GM18951 (cell line): ENCODE data around the gene NAT14.
"Not testable (repeated sequence)": the region's sequence is repeated elsewhere in the genome, so short reads cannot be mapped to it uniquely, and the experiment has no call there.

Source experiments
- POLR2A ChIP-seq: IDR thresholded peaks from 4 replicates; pipeline ENCODE4 v1.6.1; 2011; ENCODE audit warnings: mild to moderate bottlenecking; ENCODE audit not compliant: insufficient read length, insufficient read depth; ENCODE audit errors: extremely low read depth
- in situ Hi-C: fragments of 300-500 bp; cut with MboI; formaldehyde crosslinking; loops from one replicate; pipeline ENCODE4 v1.12.0; 2022; ENCODE audit warnings: low sequenced_read_pairs, mixed read lengths, inconsistent platforms; ENCODE audit not compliant: unreplicated experiment

The NAT14 gene

DNA sequence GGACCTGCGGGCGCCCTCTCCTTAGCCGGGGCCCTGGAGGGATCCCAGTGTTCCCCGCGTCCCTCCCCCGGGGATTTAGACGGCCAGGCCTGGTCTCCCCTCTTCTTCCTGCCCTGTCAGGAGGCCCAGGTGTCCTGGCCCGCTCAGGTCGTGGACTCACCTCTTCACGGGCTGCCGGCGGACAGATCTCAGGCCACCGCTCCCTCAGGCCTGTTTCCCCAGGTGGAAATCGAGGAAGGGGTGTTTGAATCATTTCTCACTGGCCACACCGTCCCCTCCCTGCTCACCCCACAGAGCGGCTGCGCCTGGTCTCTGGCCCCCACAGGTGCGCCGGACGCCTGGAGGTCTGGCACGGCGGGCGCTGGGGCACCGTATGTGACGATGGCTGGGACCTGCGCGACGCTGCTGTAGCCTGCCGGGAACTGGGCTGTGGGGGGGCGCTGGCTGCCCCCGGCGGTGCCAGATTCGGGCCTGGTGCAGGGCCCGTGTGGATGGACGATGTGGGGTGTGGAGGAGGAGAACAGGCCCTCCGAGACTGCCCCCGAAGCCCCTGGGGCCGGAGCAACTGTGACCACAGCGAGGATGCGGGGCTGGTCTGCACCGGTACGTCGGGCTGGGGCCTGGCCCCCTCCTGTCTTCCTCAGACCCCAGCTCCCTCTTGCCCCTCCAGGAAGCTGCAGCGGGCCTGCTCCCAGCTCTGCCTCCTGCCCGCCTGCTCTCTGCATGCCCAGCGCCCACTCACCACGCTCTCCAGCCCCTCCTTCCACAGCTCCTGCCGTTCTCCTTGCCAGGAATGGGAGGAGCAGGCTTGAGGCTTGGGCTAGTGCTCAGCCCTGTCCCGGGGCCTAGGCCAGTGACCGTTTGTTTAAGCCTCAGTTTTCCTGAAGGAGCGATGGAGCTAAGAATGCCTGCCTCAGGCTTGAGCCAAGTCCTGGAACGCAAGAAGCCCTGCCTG lies 5.8 kb downstream of the NAT14 start:
- in situ Hi-C loops: no loop called here
- no peak for TF ChIP-seq POLR2A

GRCh38 chr19:55491546-55492360 lies 6.8 kb downstream of the NAT14 start:
- TF ChIP-seq POLR2A: no peak
- in situ Hi-C loops: no loop called here

GRCh38 chr19:55492362-55492944 lies 7.5 kb downstream of the NAT14 start:
- no peak for TF ChIP-seq POLR2A
- in situ Hi-C loops: no loop called here

GRCh38 chr19:55493052-55493644 lies 8.2 kb downstream of the NAT14 start:
- no peak for TF ChIP-seq POLR2A
- in situ Hi-C loops: no loop called here

- TF ChIP-seq POLR2A: no peak
- in situ Hi-C loops: no loop called here
These were observed 8.7 kb downstream of the NAT14 start for GRCh38 chr19:55493645-55494171.

DNA sequence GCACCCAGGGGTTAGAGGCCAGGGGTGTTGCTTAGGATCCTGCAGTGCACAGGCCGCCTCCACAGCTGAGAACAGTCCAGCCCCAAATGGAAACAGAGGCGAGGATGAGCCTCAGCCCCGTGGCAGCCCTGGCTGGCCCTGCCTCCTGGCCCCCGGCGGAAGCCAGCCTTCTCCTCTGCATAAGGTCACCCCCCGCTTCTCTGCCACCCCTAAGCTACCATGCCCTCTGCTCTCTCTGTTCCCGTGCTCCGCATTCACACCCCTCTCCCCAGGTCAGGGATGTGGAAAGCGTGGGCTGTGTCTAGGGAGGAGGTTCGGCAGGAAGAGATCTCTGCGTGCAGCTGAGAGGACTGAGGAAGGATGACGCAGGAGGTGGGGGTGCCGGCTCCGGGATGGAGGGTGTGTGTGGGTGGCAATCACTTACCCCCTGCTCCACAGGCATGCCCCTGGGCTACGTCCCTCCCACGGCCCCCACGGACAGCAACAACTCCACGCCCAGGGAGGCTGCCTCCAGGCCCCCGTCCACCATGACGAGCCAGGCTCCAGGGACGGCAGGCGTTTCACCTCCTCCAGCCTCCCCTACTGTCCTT lies 9.3 kb downstream of the NAT14 start:
- no peak for TF ChIP-seq POLR2A
- in situ Hi-C loops: no loop called here

DNA sequence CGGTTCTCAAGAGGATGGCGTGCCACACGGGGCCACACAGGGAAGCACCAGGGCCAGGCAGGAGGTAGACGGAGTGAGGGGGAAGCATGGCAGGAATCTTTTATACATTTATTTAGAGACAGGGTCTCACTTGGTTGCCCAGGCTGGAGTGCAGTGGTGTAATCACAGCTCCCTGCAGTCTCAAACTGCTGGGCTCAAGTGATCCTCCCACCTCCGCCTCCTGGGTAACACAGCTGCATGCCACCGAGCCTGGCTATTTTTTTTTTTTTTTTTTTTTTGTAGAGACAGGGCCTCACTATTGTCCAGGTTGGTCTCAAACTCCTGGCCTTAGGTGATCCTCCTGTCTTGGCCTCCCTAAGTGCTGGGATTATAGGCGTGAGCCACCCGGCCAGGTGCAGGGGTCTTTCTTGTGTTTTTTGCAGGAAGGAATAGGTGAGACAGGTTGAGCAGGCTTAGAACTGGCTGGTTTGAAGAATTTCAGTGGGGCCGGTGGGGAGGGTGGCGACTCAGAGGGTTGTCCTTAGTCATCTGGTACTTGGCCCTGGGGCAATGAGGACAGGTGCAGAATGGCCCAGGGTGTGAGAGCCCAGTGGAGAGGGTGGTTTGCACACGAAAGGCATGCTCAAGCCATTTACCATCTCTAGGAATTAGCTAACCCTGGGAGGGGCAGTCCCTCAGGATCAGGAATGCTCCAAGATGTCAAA lies 10.8 kb downstream of the NAT14 start:
- no peak for TF ChIP-seq POLR2A
- in situ Hi-C loops: no loop called here

DNA sequence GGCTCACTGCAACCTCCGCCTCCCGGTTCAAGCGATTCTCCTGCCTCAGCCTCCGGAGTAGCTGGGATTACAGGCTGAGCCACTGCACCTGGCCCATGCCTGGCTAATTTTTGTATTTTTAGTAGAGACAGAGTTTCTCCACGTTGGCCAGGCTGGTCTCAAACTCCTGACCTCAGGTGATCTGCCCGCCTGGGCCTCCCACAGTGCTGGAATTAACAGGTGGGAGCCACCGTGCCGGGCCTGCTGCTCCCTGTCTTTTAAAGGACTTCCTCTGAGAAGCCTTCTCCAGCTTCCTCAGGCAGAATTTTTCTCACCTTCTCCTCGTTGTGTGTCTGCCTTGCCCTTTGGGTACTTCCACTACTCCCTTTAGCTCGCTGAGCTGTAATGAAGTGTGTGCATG lies 11.8 kb downstream of the NAT14 start:
- in situ Hi-C loops: not testable (repeated sequence)

DNA sequence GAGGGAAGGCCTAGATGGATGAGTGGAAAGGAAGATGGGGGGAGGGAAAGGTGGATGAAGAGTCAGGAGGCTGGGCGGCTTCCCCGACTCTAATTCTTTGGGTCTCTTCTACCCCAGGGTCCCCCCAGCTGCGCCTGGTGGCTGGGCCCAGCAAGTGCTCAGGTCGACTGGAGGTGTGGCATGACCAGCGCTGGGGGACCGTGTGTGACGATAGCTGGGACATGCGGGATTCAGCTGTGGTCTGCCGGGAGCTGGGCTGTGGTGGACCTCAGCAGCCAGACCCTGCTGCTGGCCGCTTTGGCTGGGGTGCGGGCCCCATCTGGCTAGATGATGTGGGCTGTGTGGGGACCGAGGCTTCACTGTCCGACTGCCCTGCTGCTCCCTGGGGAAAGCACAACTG lies 12.8 kb downstream of the NAT14 start:
- in situ Hi-C loops: no loop called here
- no peak for TF ChIP-seq POLR2A

- no peak for TF ChIP-seq POLR2A
- in situ Hi-C loops: no loop called here
These were observed 13.4 kb downstream of the NAT14 start for GRCh38 chr19:55498246-55498840.

GRCh38 chr19:55500368-55500952 lies 15.5 kb downstream of the NAT14 start:
- no peak for TF ChIP-seq POLR2A
- in situ Hi-C loops: loop anchor here (5.0 kb wide), 1 partner anchor 132 kb away; no protein-coding TSS in a partner anchor
